ENCODE results near the gene DNAJC11.
"Not testable (repeated sequence)": the region's sequence is repeated elsewhere in the genome, so short reads cannot be mapped to it uniquely, and the experiment has no call there.

The DNAJC11 gene

DNA sequence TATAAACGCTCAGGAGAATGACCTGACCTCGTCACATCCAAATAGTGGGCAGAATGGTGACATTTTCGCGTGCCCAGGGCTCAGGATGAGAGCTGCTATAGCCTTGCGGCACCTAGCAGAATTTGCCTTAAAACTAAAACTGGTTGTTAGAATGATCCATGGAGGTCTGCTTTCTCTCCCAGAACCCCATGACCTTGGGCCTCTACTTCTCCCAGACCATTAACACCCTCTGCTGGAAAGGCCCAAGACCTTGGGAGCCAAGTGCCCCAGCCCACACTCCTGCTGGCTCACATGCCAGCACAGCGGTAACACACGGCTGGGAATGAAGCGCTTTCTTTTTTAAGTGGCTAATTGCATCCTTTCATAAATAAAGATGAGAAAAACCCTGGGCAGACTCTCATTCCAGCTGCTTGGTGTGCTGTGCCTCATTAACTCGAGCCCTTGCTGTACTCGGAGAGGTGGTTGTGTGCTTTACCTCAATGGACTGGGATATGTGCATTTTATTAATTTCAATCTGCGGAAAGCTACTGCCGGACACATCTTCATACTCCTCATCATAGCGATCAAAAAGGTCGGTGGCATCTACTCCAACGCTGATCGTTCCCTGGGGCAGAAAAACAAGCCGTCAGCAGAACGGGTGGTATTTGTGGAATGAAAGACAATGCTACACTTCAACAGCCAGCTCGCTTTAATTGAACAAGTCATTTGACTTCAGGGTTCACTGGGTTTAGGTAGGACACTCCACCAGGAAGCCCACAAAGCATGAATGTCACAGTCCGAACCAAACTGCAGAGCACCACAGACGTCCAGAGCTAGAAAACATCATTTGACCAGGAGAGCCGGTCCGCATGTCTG lies 48.0 kb downstream of the DNAJC11 start:
- no peak for DNase-seq (ENCODE audit: low read depth in 2 of 2, low spot score in 1 of 2)

DNA sequence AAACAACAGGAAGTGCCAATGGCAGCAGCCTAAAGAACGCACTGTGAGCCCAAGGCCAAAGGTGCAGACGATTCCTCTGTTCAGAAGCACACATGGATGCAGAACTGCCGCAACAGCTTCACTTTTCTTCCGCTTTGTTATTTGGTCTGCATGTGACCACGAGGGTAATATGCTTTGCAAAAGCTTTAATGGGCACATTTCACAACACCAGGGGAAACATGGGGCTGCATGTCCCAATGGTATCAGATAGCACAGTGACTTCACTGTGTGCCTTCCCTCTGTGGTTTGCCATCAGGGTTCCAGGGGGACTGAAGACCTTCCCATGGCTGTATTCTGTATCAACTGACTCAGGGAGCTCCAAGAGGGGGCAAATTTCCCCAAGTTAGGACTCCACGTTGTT lies 48.6 kb downstream of the DNAJC11 start:
- no peak for DNase-seq (ENCODE audit: low read depth in 2 of 2, low spot score in 1 of 2)

- no peak for DNase-seq (ENCODE audit: low read depth in 2 of 2, low spot score in 1 of 2)
Measured at GRCh38 chr1:6651909-6652308, 49.7 kb downstream of the DNAJC11 start.

DNA sequence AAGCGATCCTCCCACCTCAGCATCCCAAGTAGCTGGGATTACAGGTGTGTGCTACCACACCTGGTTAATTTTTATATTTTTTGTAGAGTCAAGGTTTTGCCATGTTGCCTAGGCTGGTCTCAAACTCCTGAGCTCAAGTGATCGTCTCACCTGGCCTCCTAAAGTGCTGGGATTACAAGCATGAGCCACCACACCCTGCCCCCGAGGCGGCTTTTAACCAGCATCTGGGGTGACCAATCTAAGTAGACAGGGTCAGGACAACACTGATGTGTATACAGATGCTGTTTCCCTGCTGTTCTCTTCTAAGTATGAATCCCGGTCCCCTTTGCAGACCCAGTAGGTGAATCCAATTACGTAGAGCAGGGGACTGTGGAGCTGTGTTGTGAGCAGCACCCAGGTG lies 53.1 kb downstream of the DNAJC11 start:
- no peak for DNase-seq (ENCODE audit: low read depth in 2 of 2, low spot score in 1 of 2)

DNA sequence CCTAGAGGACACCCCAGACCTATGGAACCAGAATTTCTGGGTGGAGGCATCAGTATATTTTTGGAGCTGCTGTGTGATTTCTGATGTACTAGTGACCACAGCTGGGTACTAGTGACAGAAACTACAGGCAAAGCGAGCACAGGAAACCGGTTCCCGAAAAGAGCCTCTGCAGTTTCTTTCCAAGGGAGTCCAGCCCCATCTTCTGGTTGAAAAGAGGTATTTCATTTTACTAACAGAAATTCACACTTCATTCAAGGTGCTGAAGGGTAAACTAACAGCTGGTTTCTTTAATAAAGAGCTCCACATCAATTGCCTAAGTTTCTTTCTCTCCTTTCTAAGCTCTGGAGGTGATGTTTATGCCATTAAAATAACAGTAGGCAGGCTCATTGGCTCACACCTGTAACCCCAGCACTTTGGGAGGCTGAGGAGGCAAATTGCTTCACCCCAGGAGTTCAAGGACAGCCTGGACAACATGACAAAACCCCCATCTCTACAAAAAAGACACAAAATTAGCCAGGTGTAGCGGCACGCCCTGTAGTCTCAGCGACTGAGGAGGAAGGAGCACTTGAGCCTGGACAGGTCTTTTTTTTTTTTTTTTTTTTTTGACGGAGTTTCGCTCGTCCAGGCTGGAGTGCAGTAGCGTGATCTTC lies 55.0 kb downstream of the DNAJC11 start:
- DNase-seq (ENCODE audit: low read depth in 2 of 2, low spot score in 1 of 2), result no peak

GRCh38 chr1:6645018-6645417 lies 56.6 kb downstream of the DNAJC11 start:
- no peak for DNase-seq (ENCODE audit: low read depth in 2 of 2, low spot score in 1 of 2)

DNA sequence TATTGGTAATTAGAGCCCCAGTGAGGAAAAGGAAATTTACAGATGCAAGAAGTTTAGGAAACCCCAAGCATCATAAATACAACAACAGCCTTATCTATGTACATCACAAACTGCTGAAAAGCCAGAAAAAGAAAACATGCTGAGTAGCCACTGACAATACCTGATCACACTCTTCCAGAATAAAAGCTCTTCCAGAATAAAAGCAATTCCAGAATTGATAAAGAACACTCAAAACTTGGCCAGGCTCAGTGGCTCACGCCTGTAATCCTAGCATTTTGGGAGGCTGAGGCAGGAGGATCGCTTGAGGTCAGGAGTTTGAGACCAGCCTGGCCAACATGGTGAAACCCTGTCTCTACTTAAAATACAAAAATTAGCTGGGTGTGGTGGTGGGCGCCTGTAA lies 60.7 kb downstream of the DNAJC11 start:
- DNase-seq (ENCODE audit: low read depth in 2 of 2, low spot score in 1 of 2), result not testable (repeated sequence)

- DNase-seq (ENCODE audit: low read depth in 2 of 2, low spot score in 1 of 2), result no peak
Measured at GRCh38 chr1:6638226-6638625, 63.4 kb downstream of the DNAJC11 start.

DNA sequence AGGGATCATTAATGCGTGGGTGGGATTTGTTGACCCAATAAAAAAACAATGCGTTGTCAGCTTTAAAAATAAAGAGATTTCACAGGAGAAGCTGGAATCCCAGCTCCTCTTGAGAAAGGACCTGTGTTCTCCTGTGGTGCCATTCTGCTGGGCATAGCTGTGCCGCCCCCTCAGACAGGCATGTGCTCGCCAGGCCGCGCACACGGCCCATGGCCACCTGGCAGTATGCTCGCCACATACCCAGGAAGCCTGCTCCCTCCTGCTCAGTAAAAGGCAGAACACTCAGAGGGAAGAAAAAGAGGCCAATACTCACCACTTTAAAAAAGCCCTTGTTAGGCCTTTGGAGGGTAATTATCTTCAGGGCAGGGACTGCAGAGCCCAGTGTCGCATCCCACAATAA lies 63.8 kb downstream of the DNAJC11 start:
- no peak for DNase-seq (ENCODE audit: low read depth in 2 of 2, low spot score in 1 of 2)

DNA sequence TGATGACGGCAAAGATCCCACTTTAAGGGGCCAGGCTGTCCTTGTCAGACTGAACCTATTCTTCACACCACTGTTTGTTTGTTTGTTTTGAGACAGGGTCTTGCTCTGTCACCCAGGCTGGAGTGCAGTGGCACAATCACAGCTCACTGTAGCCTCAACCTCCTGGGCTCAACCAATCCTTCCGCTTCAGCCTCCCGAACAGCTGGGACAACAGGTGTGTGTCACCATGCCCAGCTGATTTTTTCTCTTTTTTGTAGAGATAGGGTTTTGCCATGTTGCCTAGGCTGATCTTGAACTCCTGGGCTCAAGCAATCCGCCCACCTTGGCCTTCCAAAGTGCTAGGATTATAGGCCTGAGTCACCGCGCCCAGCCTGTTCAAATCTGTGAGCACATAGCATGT lies 64.8 kb downstream of the DNAJC11 start:
- not testable (repeated sequence) for DNase-seq (ENCODE audit: low read depth in 2 of 2, low spot score in 1 of 2)

GRCh38 chr1:6635910-6636760 lies 65.5 kb downstream of the DNAJC11 start:
- no peak for DNase-seq (ENCODE audit: low read depth in 2 of 2, low spot score in 1 of 2)

- no peak for DNase-seq (ENCODE audit: low read depth in 2 of 2, low spot score in 1 of 2)
Measured at GRCh38 chr1:6635161-6635909, 66.3 kb downstream of the DNAJC11 start.

- DNase-seq (ENCODE audit: low read depth in 2 of 2, low spot score in 1 of 2), result no peak
Measured at GRCh38 chr1:6634371-6635052, 67.1 kb downstream of the DNAJC11 start.

DNA sequence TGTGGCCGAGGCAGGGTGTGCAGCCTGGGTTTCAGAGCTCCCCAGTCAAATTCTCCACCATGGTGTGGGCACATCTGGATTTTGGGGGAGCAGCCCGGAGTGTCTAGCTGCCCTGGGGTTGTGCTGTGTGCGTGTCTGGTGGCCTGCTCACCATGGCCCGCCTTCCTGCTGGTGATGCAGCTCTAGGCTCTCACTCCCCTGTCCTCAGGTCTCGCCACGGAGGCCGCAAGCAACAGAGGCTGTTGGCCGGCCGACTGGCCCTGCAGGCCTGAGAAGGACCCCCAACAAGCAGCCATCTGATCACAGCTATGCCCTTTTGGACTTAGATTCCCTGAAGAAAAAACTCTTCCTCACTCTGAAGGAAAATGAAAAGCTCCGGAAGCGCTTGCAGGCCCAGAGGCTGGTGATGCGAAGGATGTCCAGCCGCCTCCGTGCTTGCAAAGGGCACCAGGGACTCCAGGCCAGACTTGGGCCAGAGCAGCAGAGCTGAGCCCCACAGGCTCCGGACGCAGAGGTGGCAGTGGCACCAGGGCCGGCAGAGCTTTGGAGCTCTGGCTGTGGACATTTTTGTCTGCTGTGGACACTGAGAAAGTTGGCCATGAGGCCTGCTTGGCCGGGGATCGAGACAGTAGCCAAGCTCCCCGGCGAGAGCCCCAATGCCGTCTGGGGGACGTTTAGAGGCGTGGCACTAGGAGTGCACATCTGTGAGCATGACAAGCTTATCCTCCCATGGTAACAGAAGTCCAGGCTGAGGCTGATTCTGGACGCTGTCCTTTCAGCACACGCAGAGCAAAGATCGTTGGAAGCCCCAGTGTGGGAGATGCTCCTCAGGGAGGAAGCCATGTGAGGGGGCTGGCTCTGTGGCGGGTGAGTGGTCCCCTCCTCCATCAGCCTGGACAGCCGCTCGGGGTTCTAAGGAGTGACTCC lies 68.8 kb downstream of the DNAJC11 start:
- DNase-seq (ENCODE audit: low read depth in 2 of 2, low spot score in 1 of 2), result no peak

GRCh38 chr1:6631058-6631457 lies 70.6 kb downstream of the DNAJC11 start:
- DNase-seq (ENCODE audit: low read depth in 2 of 2, low spot score in 1 of 2), result no peak

DNA sequence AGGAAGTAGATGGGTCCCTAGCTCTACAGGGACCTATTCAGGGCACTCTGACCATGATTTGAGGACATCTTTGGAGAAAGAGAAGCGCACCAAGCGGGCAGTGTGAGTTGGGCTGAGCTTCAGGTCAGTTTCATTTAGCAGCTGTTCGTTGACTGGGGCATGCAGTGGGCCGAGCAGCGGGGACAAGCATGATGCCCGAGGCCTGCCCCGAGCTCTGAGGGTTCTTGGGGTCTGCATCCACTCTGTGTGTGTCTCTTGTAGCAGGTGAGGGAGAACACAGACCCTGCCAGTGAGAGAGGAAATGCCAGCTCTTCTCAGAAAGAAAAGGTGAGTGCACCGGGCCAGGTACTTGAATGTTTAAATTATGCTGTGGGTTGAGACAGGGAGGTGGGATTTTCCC lies 71.6 kb downstream of the DNAJC11 start:
- DNase-seq (ENCODE audit: low read depth in 2 of 2, low spot score in 1 of 2), result no peak

- DNase-seq (ENCODE audit: low read depth in 2 of 2, low spot score in 1 of 2), result no peak
Measured at GRCh38 chr1:6628971-6629479, 72.6 kb downstream of the DNAJC11 start.

DNA sequence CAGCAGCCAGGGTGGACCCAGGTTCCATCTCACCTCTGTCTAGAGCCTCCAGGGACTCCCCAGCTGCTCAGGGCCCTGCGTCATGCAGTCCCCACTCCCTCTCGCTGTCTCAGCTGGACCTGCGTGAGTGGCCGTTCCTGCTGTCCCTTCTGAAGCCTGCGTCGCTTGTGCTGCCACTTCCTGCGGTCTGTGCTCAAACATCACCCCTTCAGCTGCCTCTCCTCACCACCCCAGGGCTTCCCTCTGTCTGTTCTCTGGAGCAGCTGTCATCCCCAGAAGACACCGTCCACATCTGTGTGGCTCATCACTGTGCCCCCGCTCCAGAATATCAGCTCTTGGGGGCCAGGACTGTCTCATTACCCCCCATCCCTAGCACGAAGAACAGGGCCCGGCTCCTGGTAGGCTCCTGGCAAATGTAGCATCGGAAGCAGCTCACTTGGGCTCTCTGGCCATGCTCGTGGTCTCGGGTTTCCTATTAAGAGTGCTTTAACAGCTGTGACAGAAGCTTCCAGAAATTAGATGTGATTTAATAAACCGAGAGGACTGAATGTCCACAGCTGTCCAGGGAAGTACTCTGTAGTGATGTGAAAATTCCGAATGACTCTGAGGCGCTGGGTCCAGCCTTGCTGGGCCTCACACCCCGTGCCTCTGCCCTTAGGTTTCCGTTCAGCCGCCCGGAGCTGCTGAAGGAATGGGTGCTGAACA lies 73.6 kb downstream of the DNAJC11 start:
- DNase-seq (ENCODE audit: low read depth in 2 of 2, low spot score in 1 of 2), result no peak

DNA sequence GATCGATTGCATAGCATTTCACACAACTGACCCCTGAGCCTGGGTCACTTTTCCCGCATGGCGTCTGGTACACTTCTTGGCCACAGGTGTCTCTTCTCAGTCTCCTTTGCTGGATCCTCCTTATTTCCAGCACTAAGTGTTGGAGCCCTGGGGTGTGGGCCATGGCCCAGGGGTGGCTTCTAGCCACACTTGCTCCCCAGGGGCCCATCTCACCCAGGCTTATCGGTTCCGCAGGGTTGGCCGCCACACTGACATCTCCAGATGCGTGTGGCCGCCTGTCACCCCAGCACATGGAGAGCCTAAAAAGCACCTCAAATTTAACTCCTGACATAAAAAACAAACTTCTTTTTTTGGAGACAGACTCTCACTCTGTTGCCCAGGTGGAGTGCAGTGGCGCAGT lies 74.6 kb downstream of the DNAJC11 start:
- DNase-seq (ENCODE audit: low read depth in 2 of 2, low spot score in 1 of 2), result no peak
